ENCODE data around the gene PHOX2B. TPM values are rescaled to one million over a fixed set of nuclear protein-coding genes. Genes with fewer than 3 reads are reported as not detected.

Gene PHOX2B
- total RNA-seq, 2 experiments from 2014 or later: not detected

GRCh38 chr4:41757521-41758156 is 9.1 kb upstream of the PHOX2B start:
- peaks cover 81% of the 10 kb centered on the region for H3K27me3 Mint-ChIP-seq
- Histone ChIP-seq H3K9me3 (ENCODE audit: control insufficient read depth in 1 of 2, insufficient read depth in 1 of 2, low read length in 2 of 2) (no peaks in the 10 kb centered on the region), H3K4me1 (ENCODE audit: insufficient read depth, low read length) (no peaks in the 10 kb centered on the region), H3K4me3 (ENCODE audit: low read length) (no peak overlapping the region), H3K27me3 (ENCODE audit: control insufficient read depth in 1 of 2, insufficient read depth in 2 of 2, low read length in 2 of 2) (peaks cover 14 to 17% of the 10 kb centered on the region in 2 experiments), H3K27ac (ENCODE audit: low read depth in 1 of 2, low read length in 2 of 2) (no peak overlapping the region), H3K36me3 (ENCODE audit: insufficient read depth, low read length) (no peaks in the 10 kb centered on the region)
- intact Hi-C loops (cut with DNase I, micrococcal nuclease): no loop called here
- no peaks in the 10 kb centered on the region for H3K4me1 Mint-ChIP-seq (ENCODE audit: low read depth)
- DNase-seq (no peak), ATAC-seq (ENCODE audit: poor library complexity) (no peak)
- CTCF ChIA-PET: no interaction called here
- TF ChIP-seq CTCF (IDR thresholded peaks at IDR 0.05): no peak
- no peaks in the 10 kb centered on the region for H3K36me3 Mint-ChIP-seq (ENCODE audit: low read depth)
- H3K27ac Mint-ChIP-seq: no peak overlapping the region
- peaks cover 2% of the 10 kb centered on the region for H3K9me3 Mint-ChIP-seq
- no peak overlapping the region for H3K4me3 Mint-ChIP-seq
- POLR2A ChIA-PET: no interaction called here

GRCh38 chr4:41753942-41754341 is 5.4 kb upstream of the PHOX2B start:
- Histone ChIP-seq H3K4me3 (ENCODE audit: low read length) (no peak overlapping the region), H3K9me3 (ENCODE audit: control insufficient read depth in 1 of 2, insufficient read depth in 1 of 2, low read length in 2 of 2) (peaks cover 0 to 10% of the 10 kb centered on the region in 2 experiments), H3K4me1 (ENCODE audit: insufficient read depth, low read length) (no peaks in the 10 kb centered on the region), H3K27ac (ENCODE audit: low read depth in 1 of 2, low read length in 2 of 2) (no peak overlapping the region), H3K36me3 (ENCODE audit: insufficient read depth, low read length) (no peaks in the 10 kb centered on the region), H3K27me3 (ENCODE audit: control insufficient read depth in 1 of 2, insufficient read depth in 2 of 2, low read length in 2 of 2) (peaks cover 37 to 51% of the 10 kb centered on the region in 2 experiments)
- ChIA-PET CTCF (interaction anchor here (0.6 kb wide), 1 partner anchor 69 kb away, joined by 3 read pairs; no protein-coding TSS in a partner anchor), POLR2A (no interaction called here)
- H3K27ac Mint-ChIP-seq: no peak overlapping the region
- H3K27me3 Mint-ChIP-seq: peaks cover 92% of the 10 kb centered on the region
- DNase-seq (no peak), ATAC-seq (ENCODE audit: poor library complexity) (no peak)
- no peak overlapping the region for H3K4me3 Mint-ChIP-seq
- intact Hi-C loops (cut with DNase I, micrococcal nuclease): no loop called here
- H3K36me3 Mint-ChIP-seq (ENCODE audit: low read depth): no peaks in the 10 kb centered on the region
- no peaks in the 10 kb centered on the region for H3K9me3 Mint-ChIP-seq
- H3K4me1 Mint-ChIP-seq (ENCODE audit: low read depth): no peaks in the 10 kb centered on the region
- TF ChIP-seq CTCF (IDR thresholded peaks at IDR 0.05): no peak

- ChIA-PET CTCF (no interaction called here), POLR2A (no interaction called here)
- intact Hi-C loops (cut with DNase I, micrococcal nuclease): no loop called here
- Histone ChIP-seq H3K36me3 (ENCODE audit: insufficient read depth, low read length) (no peaks in the 10 kb centered on the region), H3K9me3 (ENCODE audit: control insufficient read depth in 1 of 2, insufficient read depth in 1 of 2, low read length in 2 of 2) (peaks cover 0 to 19% of the 10 kb centered on the region in 2 experiments), H3K27ac (ENCODE audit: low read depth in 1 of 2, low read length in 2 of 2) (no peak overlapping the region), H3K4me1 (ENCODE audit: insufficient read depth, low read length) (no peaks in the 10 kb centered on the region), H3K27me3 (ENCODE audit: control insufficient read depth in 1 of 2, insufficient read depth in 2 of 2, low read length in 2 of 2) (peaks cover 50 to 67% of the 10 kb centered on the region in 2 experiments), H3K4me3 (ENCODE audit: low read length) (no peak overlapping the region)
- no peak for DNase-seq
- Mint-ChIP-seq H3K9me3 (no peaks in the 10 kb centered on the region), H3K36me3 (ENCODE audit: low read depth) (no peaks in the 10 kb centered on the region), H3K4me3 (no peak overlapping the region), H3K27me3 (peaks cover 98% of the 10 kb centered on the region), H3K27ac (no peak overlapping the region), H3K4me1 (ENCODE audit: low read depth) (no peaks in the 10 kb centered on the region)
- ATAC-seq (ENCODE audit: poor library complexity): no peak
- no peak for TF ChIP-seq CTCF (IDR thresholded peaks at IDR 0.05)
Measured at GRCh38 chr4:41752081-41752836, 3.7 kb upstream of the PHOX2B start.

Measured in CD4-positive, alpha-beta T cell (primary cell).